GM12891 (cell line): ENCODE measurements around the gene MRPL18.
A peak's percentile ranks its signal among the peaks of the same experiment; 100 is the strongest.

Experiments used
- DNase-seq: peaks from one replicate; pipeline ENCODE4 v3.0.0; 2011; ENCODE audit warnings: low spot score; ENCODE audit not compliant: insufficient read length
- FAIRE-seq: peaks from 2 replicates; lab custom pipeline; 2011; peaks lifted over from hg19 to GRCh38; lab: Jason Lieb, UNC
- PAX5 ChIP-seq: IDR thresholded peaks from 2 replicates; pipeline ENCODE4 v1.6.1; 2011; ENCODE audit warnings: low read length, moderate library complexity, mild to moderate bottlenecking; ENCODE audit not compliant: insufficient read depth, severe bottlenecking
- POLR2A ChIP-seq: IDR thresholded peaks from 2 replicates; pipeline ENCODE4 v1.6.1; 2011; ENCODE audit warnings: low read depth, low read length, control low read depth
- POLR2AphosphoS5 ChIP-seq: IDR thresholded peaks from 2 replicates; pipeline ENCODE4 v1.6.1; 2011; ENCODE audit warnings: low read depth, low read length, control low read depth
- POU2F2 ChIP-seq: IDR thresholded peaks from 2 replicates; pipeline ENCODE4 v1.6.1; 2011; ENCODE audit warnings: low read depth, mild to moderate bottlenecking, control low read depth, low read length, moderate library complexity
- SPI1 ChIP-seq: IDR thresholded peaks from 2 replicates; pipeline ENCODE4 v1.6.1; 2011; ENCODE audit warnings: low read depth, low read length, control low read depth
- TAF1 ChIP-seq: IDR thresholded peaks from 2 replicates; pipeline ENCODE4 v1.6.1; 2011; ENCODE audit warnings: low read depth, low read length, control low read depth

MRPL18 gene

GRCh38 chr6:159797554-159797953, 7.3 kb downstream of the MRPL18 start:
- TF ChIP-seq POU2F2 (no peak), SPI1 (no peak), TAF1 (no peak)
- FAIRE-seq (no peak), DNase-seq (no peak)

GRCh38 chr6:159800141-159800865, 10.0 kb downstream of the MRPL18 start, which contains the start of gene PNLDC1:
PNLDC1 (plus strand) TSS chr6:159800276; CDS start chr6:159800308, 32 bp downstream.
- TF ChIP-seq PAX5 (no peak), SPI1 (no peak), POU2F2 (no peak), TAF1 (no peak), POLR2A (no peak), POLR2AphosphoS5 (no peak)
- DNase-seq (no peak), FAIRE-seq (no peak)

GRCh38 chr6:159801935-159802334, 11.7 kb downstream of the MRPL18 start:
- DNase-seq (no peak), FAIRE-seq (no peak)
- no peak for TF ChIP-seq POU2F2
- TF ChIP-seq TAF1, result no peak
- TF ChIP-seq PAX5, result no peak
- no peak for TF ChIP-seq POLR2AphosphoS5
- TF ChIP-seq POLR2A, result no peak
- no peak for TF ChIP-seq SPI1

GRCh38 chr6:159804504-159804903, 14.2 kb downstream of the MRPL18 start:
- DNase-seq (no peak), FAIRE-seq (no peak)
- TF ChIP-seq PAX5 (no peak), SPI1 (no peak), POU2F2 (no peak), POLR2A (no peak)

GRCh38 chr6:159805440-159806020, 15.3 kb downstream of the MRPL18 start:
- TF ChIP-seq POLR2A, result no peak
- no peak for TF ChIP-seq POU2F2
- TF ChIP-seq SPI1, result no peak
- no peak for TF ChIP-seq POLR2AphosphoS5
- FAIRE-seq (no peak), DNase-seq (no peak)

GRCh38 chr6:159806021-159806458, 15.8 kb downstream of the MRPL18 start:
- DNase-seq (no peak), FAIRE-seq (no peak)
- TF ChIP-seq POLR2A (no peak), TAF1 (no peak), SPI1 (no peak), PAX5 (no peak), POLR2AphosphoS5 (no peak), POU2F2 (no peak)

- no peak for TF ChIP-seq TAF1
- no peak for DNase-seq
- FAIRE-seq, result no peak
Measured at GRCh38 chr6:159807150-159807858, 17.0 kb downstream of the MRPL18 start.

GRCh38 chr6:159808647-159809046, 18.4 kb downstream of the MRPL18 start:
- no peak for FAIRE-seq
- no peak for DNase-seq
- TF ChIP-seq POU2F2, result no peak
- TF ChIP-seq TAF1, result no peak
- no peak for TF ChIP-seq POLR2AphosphoS5
- TF ChIP-seq SPI1, result no peak
- TF ChIP-seq PAX5, result no peak
- TF ChIP-seq POLR2A, result no peak

- TF ChIP-seq PAX5 (no peak), TAF1 (no peak), POU2F2 (no peak), POLR2A (no peak), POLR2AphosphoS5 (no peak), SPI1 (no peak)
- DNase-seq, result no peak
- FAIRE-seq, result peak; percentile 68
Measured at GRCh38 chr6:159809149-159809548, 18.9 kb downstream of the MRPL18 start.

GRCh38 chr6:159813781-159814180, 23.5 kb downstream of the MRPL18 start:
- FAIRE-seq, result no peak
- TF ChIP-seq PAX5 (no peak), POLR2A (no peak), POLR2AphosphoS5 (no peak), TAF1 (no peak), SPI1 (no peak), POU2F2 (no peak)

More at GRCh38 chr6:159813781-159814180, 23.5 kb downstream of the MRPL18 start:
- DNase-seq, result no peak
